Measurements from ENCODE around the gene SLC6A19.

GRCh38 chr5:1175801-1176472, 25.5 kb upstream of the SLC6A19 start:
- no peak for TF ChIP-seq CTCF (IDR thresholded peaks at IDR 0.05)
- TF ChIP-seq POLR2A (IDR thresholded peaks at IDR 0.05): no peak

All from Peyer's patch (tissue), 4 donors.